GM12891 (cell line): ENCODE results near the gene KCNMB1.

Experiments
- POLR2A ChIP-seq: IDR thresholded peaks from 2 replicates; pipeline ENCODE4 v1.6.1; 2011; ENCODE audit warnings: low read depth, low read length, control low read depth
- SPI1 ChIP-seq: IDR thresholded peaks from 2 replicates; pipeline ENCODE4 v1.6.1; 2011; ENCODE audit warnings: low read depth, low read length, control low read depth

- TF ChIP-seq SPI1 (no peak), POLR2A (no peak)
Observed at GRCh38 chr5:170365011-170365410, 24.2 kb downstream of the KCNMB1 start.
